ENCODE results near the gene CAPN5.
A peak's percentile ranks its signal among the peaks of the same experiment; 100 is the strongest.

Gene CAPN5

GRCh38 chr11:77117492-77117891 is 50.7 kb downstream of the CAPN5 start:
- no peak for DNase-seq (ENCODE audit: low read depth in 2 of 2)

DNA sequence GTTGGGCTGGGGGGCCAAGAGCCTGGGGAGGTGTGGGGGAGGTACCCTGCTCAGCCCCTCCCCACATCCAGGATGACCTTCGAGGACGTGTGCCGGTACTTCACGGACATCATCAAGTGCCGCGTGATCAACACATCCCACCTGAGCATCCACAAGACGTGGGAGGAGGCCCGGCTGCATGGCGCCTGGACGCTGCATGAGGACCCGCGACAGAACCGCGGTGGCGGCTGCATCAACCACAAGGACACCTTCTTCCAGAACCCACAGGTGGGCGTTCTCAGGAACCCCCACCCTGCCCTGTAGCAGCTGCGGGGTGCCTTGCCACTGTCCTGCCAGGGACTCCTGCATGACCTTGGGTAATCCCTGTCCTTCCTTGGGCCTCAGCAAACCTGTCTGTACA is 51.3 kb downstream of the CAPN5 start:
- DNase-seq (ENCODE audit: low read depth in 2 of 2), result no peak

- no peak for DNase-seq (ENCODE audit: low read depth in 2 of 2)
Measured at GRCh38 chr11:77118971-77119370, 52.2 kb downstream of the CAPN5 start.

DNA sequence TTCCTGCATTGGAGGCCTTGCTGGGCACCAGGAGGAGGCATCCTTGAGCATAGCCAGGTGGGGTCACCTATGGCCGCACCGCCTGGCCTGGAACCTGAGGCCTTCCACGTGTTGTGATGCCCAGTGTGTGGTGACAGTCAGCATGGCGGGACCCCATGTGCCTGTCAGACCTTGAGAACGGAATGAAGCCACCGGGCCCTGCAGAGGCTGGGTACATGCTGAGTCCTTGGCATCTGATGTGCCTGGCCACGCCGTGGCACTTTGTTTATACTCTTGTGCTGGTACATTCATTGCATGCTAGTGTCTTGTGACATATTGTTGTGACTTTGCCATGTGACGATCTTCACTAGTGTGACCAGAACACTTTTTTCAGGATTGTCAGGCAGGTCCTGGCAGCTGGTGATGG is 52.8 kb downstream of the CAPN5 start:
- DNase-seq (ENCODE audit: low read depth in 2 of 2), result no peak

DNA sequence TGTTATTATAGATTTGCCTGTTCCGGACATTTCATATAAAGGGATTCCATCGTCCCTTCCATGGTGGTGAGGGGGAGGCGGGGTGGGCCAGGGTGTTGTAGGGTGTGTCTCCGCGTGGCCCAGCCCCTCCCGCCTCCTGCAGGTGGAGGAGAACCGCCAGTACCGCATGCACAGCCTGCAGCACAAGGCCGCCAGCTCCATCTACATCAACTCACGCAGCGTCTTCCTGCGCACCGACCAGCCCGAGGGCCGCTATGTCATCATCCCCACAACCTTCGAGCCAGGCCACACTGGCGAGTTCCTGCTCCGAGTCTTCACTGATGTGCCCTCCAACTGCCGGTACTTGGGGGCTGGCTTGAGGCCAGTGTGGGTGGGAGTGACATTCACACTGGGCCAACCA is 53.8 kb downstream of the CAPN5 start:
- DNase-seq (ENCODE audit: low read depth in 2 of 2), result no peak

- DNase-seq (ENCODE audit: low read depth in 2 of 2), result no peak
Measured at GRCh38 chr11:77121096-77121640, 54.4 kb downstream of the CAPN5 start.

DNA sequence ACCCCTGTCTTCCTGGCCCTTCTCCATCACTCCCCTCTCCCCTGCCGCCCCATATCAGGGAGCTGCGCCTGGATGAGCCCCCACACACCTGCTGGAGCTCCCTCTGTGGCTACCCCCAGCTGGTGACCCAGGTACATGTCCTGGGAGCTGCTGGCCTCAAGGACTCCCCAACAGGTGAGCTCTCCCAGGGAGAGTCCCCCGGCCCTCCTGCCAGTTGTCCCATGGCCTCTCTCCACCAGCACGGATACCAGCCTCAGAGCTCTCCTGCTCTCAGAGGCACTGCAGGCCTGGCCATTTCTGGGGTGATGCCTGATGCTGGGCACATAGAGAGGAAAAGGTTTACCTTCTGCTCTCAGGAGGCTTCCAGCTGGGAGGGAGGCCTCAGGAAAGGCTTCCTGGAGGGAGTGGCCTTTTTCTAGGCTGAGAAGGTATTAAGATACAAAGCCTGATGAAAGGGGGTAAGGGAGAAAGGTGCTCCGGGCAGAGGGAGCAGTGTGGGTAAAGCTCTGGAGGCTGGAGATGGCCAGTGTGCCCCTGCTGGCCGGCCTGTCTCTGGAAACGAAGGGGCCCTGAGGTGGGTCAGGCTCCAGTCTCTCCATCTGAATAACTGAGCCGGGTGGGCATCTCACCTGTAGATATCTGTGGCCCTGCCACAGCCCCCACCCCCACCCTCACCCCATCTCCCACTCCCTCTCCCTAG is 55.3 kb downstream of the CAPN5 start:
- DNase-seq (ENCODE audit: low read depth in 2 of 2), result no peak

DNA sequence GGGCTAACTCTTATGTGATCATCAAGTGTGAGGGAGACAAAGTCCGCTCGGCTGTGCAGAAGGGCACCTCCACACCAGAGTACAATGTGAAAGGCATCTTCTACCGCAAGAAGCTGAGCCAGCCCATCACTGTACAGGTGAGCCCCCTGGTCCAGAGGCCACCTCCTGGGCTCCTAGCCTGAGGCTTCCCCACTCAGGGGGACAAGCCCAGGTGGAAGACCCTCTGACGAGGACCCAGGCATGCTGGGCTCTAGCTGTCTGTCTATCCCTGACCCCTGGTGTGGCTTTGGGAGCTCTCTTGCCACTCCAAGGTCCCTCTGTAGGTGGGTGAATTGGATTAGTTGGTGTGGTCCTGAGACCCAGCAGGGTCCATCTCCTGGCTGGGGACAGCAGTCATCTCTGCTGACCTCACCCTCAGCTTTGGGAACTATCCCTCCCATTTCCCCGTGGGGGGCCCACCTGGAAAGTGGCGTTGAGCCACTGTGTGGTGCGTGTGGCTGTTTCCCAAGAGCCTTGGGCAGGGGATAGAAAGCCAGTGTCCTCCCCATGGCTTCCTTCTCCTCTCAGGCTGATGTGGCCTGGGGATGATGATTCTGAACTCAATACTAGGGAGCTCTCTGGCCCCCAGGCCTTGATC is 55.9 kb downstream of the CAPN5 start:
- DNase-seq (ENCODE audit: low read depth in 2 of 2), result no peak

DNA sequence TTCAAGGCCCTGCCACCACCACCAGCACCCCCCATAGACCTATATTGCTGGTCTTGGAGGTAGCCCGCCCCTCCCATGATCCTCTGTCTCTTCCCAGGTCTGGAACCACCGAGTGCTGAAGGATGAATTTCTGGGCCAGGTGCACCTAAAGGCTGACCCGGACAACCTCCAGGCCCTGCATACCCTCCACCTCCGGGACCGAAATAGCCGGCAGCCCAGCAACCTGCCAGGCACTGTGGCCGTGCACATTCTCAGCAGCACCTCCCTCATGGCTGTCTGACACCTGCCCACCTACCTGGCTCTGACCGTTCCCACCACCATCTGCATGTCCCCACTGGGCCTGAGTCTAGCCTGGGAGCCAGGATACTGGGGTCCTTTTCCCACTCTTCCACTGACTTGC is 56.8 kb downstream of the CAPN5 start:
- DNase-seq (ENCODE audit: low read depth in 2 of 2), result no peak

- no peak for DNase-seq (ENCODE audit: low read depth in 2 of 2)
Measured at GRCh38 chr11:77124041-77124440, 57.3 kb downstream of the CAPN5 start.

- DNase-seq (ENCODE audit: low read depth in 2 of 2), result no peak
Measured at GRCh38 chr11:77124488-77124887, 57.7 kb downstream of the CAPN5 start.

- DNase-seq (ENCODE audit: low read depth in 2 of 2), result no peak
Measured at GRCh38 chr11:77125191-77125590, 58.4 kb downstream of the CAPN5 start.

GRCh38 chr11:77125695-77126094 is 58.9 kb downstream of the CAPN5 start:
- DNase-seq (ENCODE audit: low read depth in 2 of 2), result no peak

GRCh38 chr11:77126156-77126775 is 59.5 kb downstream of the CAPN5 start:
- no peak for DNase-seq (ENCODE audit: low read depth in 2 of 2)

- no peak for DNase-seq (ENCODE audit: low read depth in 2 of 2)
Measured at GRCh38 chr11:77126861-77127234, 60.1 kb downstream of the CAPN5 start.

GRCh38 chr11:77127235-77127911 is 60.6 kb downstream of the CAPN5 start:
- peak; percentile 37 to 58 for DNase-seq (ENCODE audit: low read depth in 2 of 2)

DNA sequence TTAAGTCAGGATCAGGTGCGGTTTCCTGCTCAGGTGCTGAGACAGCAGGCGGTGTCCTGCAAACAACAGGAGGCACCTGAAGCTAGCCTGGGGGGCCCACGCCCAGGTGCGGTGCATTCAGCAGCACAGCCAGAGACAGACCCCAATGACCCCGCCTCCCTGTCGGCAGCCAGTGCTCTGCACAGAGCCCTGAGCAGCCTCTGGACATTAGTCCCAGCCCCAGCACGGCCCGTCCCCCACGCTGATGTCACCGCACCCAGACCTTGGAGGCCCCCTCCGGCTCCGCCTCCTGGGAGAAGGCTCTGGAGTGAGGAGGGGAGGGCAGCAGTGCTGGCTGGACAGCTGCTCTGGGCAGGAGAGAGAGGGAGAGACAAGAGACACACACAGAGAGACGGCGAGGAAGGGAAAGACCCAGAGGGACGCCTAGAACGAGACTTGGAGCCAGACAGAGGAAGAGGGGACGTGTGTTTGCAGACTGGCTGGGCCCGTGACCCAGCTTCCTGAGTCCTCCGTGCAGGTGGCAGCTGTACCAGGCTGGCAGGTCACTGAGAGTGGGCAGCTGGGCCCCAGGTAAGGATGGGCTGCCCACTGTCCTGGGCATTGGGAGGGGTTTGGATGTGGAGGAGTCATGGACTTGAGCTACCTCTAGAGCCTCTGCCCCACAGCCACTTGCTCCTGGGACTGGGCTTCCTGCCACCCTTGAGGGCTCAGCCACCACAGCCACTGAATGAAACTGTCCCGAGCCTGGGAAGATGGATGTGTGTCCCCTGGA is 61.3 kb downstream of the CAPN5 start, which contains the start of gene MYO7A:
TSS of gene MYO7A (plus strand) at position 327 of the 772 bp plus-strand sequence. CDS start 2,389 bp downstream, outside the sequence.
- DNase-seq (ENCODE audit: low read depth in 2 of 2), result no peak

DNA sequence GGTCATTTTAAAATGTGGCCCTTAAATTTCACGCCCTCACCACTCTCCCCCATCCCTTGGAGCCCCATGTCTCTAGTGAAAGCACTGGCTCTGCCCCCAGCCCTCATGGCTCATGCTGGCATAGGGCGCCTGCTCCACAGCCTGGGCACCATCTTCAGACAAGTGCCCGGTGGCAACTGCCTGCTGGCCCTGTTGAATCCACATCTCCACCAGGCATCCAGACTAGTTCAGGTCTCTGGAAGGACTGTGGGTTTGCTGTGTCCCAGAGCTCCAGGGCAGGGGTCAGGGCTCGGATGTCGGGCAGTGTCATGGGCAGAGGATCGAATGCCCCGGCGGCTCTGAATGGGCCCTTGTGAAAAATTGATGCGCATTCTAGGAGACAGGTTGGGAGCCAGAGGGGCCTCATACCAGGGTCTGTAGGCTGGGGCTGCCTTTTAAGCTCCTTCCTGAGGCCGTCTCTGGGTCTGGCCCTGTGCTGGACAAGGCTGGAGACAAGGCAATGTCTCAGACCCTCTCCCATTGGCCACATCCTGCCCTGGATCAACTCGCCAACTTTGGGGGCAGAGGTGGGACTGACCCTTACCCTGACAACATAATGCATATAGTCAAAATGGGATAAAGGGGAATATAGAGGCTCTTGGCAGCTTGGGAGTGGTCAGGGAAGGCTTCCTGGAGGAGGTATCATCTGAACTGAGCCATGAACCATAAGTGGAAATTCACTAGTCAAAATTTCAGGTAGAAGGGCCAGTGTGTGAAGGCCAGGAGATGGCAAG is 62.5 kb downstream of the CAPN5 start:
- no peak for DNase-seq (ENCODE audit: low read depth in 2 of 2)

DNA sequence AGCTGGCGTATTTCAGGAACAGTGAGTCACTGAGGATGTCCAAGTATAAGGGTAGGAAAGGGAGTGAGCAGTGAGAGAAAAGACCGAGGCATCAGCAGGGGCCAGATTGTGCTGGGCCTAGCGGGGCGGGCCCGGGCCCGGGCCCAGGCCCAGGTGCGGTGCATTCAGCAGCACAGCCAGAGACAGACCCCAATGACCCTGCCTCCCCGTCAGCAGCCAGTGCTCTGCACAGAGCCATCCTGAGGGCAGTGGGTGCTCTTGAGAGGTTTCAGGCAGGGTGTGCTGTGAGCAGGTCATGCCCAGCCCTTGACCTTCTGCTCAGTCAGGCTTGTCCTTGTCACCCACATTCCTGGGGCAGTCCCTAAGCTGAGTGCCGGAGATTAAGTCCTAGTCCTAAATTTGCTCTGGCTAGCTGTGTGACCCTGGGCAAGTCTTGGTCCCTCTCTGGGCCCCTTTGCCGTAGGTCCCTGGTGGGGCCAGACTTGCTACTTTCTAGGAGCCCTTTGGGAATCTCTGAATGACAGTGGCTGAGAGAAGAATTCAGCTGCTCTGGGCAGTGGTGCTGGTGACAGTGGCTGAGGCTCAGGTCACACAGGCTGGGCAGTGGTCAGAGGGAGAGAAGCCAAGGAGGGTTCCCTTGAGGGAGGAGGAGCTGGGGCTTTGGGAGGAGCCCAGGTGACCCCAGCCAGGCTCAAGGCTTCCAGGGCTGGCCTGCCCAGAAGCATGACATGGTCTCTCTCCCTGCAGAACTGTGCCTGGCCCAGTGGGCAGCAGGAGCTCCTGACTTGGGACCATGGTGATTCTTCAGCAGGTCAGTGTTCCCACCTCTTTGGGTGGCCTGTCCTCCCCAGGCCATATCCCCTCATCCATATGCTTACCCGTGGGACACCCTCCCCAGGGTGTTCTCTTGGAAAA is 63.3 kb downstream of the CAPN5 start:
- no peak for DNase-seq (ENCODE audit: low read depth in 2 of 2)
